ENCODE results near the gene TSPAN14. TPM values are rescaled to one million over a fixed set of nuclear protein-coding genes. Genes with fewer than 3 reads are reported as not detected.
A peak's percentile ranks its signal among the peaks of the same experiment; 100 is the strongest.

The TSPAN14 gene
- total RNA-seq, 2 experiments from 2014 or later, result 167 to 168 TPM

- Mint-ChIP-seq H3K36me3 (ENCODE audit: low read depth) (peaks cover 4% of the 10 kb centered on the region), H3K27me3 (no peaks in the 10 kb centered on the region), H3K9me3 (no peaks in the 10 kb centered on the region), H3K4me1 (ENCODE audit: low read depth) (peaks cover 57% of the 10 kb centered on the region), H3K27ac (peak overlapping the region; percentile 69), H3K4me3 (peak overlapping the region; percentile 83)
- POLR2A ChIA-PET, result no interaction called here
- Histone ChIP-seq H3K4me3 (ENCODE audit: low read length) (peak overlapping the region; percentile 83), H3K36me3 (ENCODE audit: insufficient read depth, low read length) (no peaks in the 10 kb centered on the region), H3K27ac (ENCODE audit: low read depth in 1 of 2, low read length in 2 of 2) (no peak overlapping the region), H3K4me1 (ENCODE audit: insufficient read depth, low read length) (peaks cover 19% of the 10 kb centered on the region), H3K27me3 (ENCODE audit: control insufficient read depth in 1 of 2, insufficient read depth in 2 of 2, low read length in 2 of 2) (no peaks in the 10 kb centered on the region), H3K9me3 (ENCODE audit: control insufficient read depth in 1 of 2, insufficient read depth in 1 of 2, low read length in 2 of 2) (no peaks in the 10 kb centered on the region)
- intact Hi-C loops (cut with DNase I, micrococcal nuclease), result no loop called here
- ATAC-seq (ENCODE audit: poor library complexity), result no peak
- no peak for TF ChIP-seq CTCF (IDR thresholded peaks at IDR 0.05)
- CTCF ChIA-PET, result interaction anchor here (0.7 to 0.9 kb wide), 2 partner anchors 31 to 44 kb away, joined by 3 to 4 read pairs; no protein-coding TSS in a partner anchor
- no peak for DNase-seq
Measured at GRCh38 chr10:80409121-80409520, 45.0 kb upstream of the TSPAN14 start.

DNA sequence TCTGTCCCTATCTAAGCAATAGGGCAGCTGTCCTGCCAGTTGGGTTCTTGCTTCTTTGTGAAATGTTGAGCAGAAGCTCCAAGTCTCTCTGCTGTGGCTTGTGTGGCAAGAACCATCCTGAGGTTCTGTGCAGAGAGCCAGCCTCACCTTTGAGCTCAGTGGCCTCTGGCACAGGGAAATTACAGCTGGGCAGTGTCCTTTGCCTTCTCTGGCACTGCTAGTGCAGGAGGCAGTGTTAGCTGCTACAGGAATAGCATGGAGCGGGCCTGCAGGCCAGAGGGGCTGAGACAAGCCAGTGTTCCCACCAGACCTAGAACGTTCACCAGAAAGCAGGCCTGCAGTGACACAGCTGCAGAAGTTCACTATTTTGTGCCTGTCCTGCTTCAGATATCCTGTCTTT is 44.0 kb upstream of the TSPAN14 start:
- H3K27me3 Mint-ChIP-seq, result no peaks in the 10 kb centered on the region

GRCh38 chr10:80410578-80411145 is 43.4 kb upstream of the TSPAN14 start:
- Mint-ChIP-seq H3K27ac (no peak overlapping the region), H3K36me3 (ENCODE audit: low read depth) (peaks cover 4% of the 10 kb centered on the region), H3K9me3 (no peaks in the 10 kb centered on the region), H3K27me3 (no peaks in the 10 kb centered on the region), H3K4me1 (ENCODE audit: low read depth) (peaks cover 62% of the 10 kb centered on the region), H3K4me3 (peak overlapping the region; percentile 83)
- H3K27ac ChIP-seq (ENCODE audit: low read depth in 1 of 2, low read length in 2 of 2), result no peak overlapping the region
- H3K36me3 ChIP-seq (ENCODE audit: insufficient read depth, low read length), result no peaks in the 10 kb centered on the region
- no peaks in the 10 kb centered on the region for H3K9me3 ChIP-seq (ENCODE audit: control insufficient read depth in 1 of 2, insufficient read depth in 1 of 2, low read length in 2 of 2)
- intact Hi-C loops (cut with DNase I, micrococcal nuclease), result loop anchor here in 1 of 2 experiments (5.0 kb wide), 1 partner anchor 47 kb away; no protein-coding TSS in a partner anchor
- CTCF ChIA-PET, result interaction anchor here (0.8 kb wide), 1 partner anchor 95 kb away, joined by 4 read pairs; no protein-coding TSS in a partner anchor
- H3K4me3 ChIP-seq (ENCODE audit: low read length), result no peak overlapping the region
- POLR2A ChIA-PET, result no interaction called here
- no peaks in the 10 kb centered on the region for H3K27me3 ChIP-seq (ENCODE audit: control insufficient read depth in 1 of 2, insufficient read depth in 2 of 2, low read length in 2 of 2)
- peaks cover 19% of the 10 kb centered on the region for H3K4me1 ChIP-seq (ENCODE audit: insufficient read depth, low read length)
- DNase-seq (no peak), ATAC-seq (ENCODE audit: poor library complexity) (no peak)
- TF ChIP-seq CTCF (IDR thresholded peaks at IDR 0.05), result no peak

More for the DNA sequence above, 44.0 kb upstream of the TSPAN14 start:
- DNase-seq (no peak), ATAC-seq (ENCODE audit: poor library complexity) (no peak)
- H3K4me3 Mint-ChIP-seq, result peak overlapping the region; percentile 83
- no peaks in the 10 kb centered on the region for H3K9me3 Mint-ChIP-seq
- no peaks in the 10 kb centered on the region for H3K36me3 ChIP-seq (ENCODE audit: insufficient read depth, low read length)
- POLR2A ChIA-PET, result no interaction called here
- no peaks in the 10 kb centered on the region for H3K27me3 ChIP-seq (ENCODE audit: control insufficient read depth in 1 of 2, insufficient read depth in 2 of 2, low read length in 2 of 2)
- TF ChIP-seq CTCF (IDR thresholded peaks at IDR 0.05), result no peak
- H3K27ac ChIP-seq (ENCODE audit: low read depth in 1 of 2, low read length in 2 of 2), result no peak overlapping the region
- CTCF ChIA-PET, result interaction anchor here (0.8 to 0.9 kb wide), 2 partner anchors 43 to 96 kb away, joined by 4 read pairs; no protein-coding TSS in a partner anchor
- no peaks in the 10 kb centered on the region for H3K9me3 ChIP-seq (ENCODE audit: control insufficient read depth in 1 of 2, insufficient read depth in 1 of 2, low read length in 2 of 2)
- intact Hi-C loops (cut with DNase I, micrococcal nuclease), result loop anchor here in 1 of 2 experiments (5.0 kb wide), 1 partner anchor 47 kb away; no protein-coding TSS in a partner anchor
- peaks cover 62% of the 10 kb centered on the region for H3K4me1 Mint-ChIP-seq (ENCODE audit: low read depth)
- H3K36me3 Mint-ChIP-seq (ENCODE audit: low read depth), result peaks cover 4% of the 10 kb centered on the region
- H3K4me1 ChIP-seq (ENCODE audit: insufficient read depth, low read length), result peaks cover 19% of the 10 kb centered on the region
- no peak overlapping the region for H3K4me3 ChIP-seq (ENCODE audit: low read length)
- H3K27ac Mint-ChIP-seq, result peak overlapping the region; percentile 69
